IMR-90 (cell line): Measurements from ENCODE around the gene NDUFB10. TPM values are rescaled to one million over a fixed set of nuclear protein-coding genes. Genes with fewer than 3 reads are reported as not detected.

Source experiments
- ATAC-seq: fragments of 200-7000 bp; cut with Tn5 transposase; 2 replicates; pipeline ENCODE4 v1.9.1; 2020; ENCODE audit warnings: low read depth, mild to moderate bottlenecking, moderate library complexity
- BruUV-seq: library from RNA; stranded (reverse); fragments of 400-500 nt; replicated peaks from 2 replicates; lab custom pipeline; 2021; lab: Mats Ljungman, UMichigan
- CTCF ChIA-PET: fragments of 300-600 bp; formaldehyde crosslinking; extraction: SDS; loops from one replicate; lab custom pipeline; 2021; ENCODE audit warnings: antibody characterized with exemption; lab: Yijun Ruan, JAX
- POLR2A ChIA-PET: fragments of 300-600 bp; sonication (Branson Sonifier 250); formaldehyde crosslinking; loops from one replicate; lab custom pipeline; 2022; ENCODE audit warnings: antibody characterized with exemption; ENCODE audit not compliant: unreplicated experiment; lab: Charles Lee
- DNase-seq: peaks from one replicate; pipeline ENCODE4 v3.0.0; 2013
- H2AFZ ChIP-seq: replicated peaks from 2 replicates; pipeline ENCODE3; 2013; ENCODE audit warnings: low read length, mild to moderate bottlenecking; ENCODE audit not compliant: poor library complexity
- H2AK5ac ChIP-seq: 2 replicates; pipeline ENCODE4 v1.6.1; 2013; ENCODE audit warnings: low read depth, low read length, inconsistent platforms
- H2AK9ac ChIP-seq: replicated peaks from 2 replicates; pipeline ENCODE3; 2013; ENCODE audit warnings: mild to moderate bottlenecking, low read depth, low read length, moderate library complexity; ENCODE audit not compliant: poor library complexity
- H2BK120ac ChIP-seq: 2 replicates; pipeline ENCODE4 v1.6.1; 2013; ENCODE audit warnings: low read depth, low read length, inconsistent platforms
- H2BK15ac ChIP-seq: 3 replicates; pipeline ENCODE4 v1.6.1; 2013; ENCODE audit warnings: low read depth, low read length, inconsistent platforms
- H2BK20ac ChIP-seq: 2 replicates; pipeline ENCODE4 v1.6.1; 2013; ENCODE audit warnings: low read depth, mild to moderate bottlenecking, inconsistent platforms, low read length, moderate library complexity
- H2BK5ac ChIP-seq: 2 replicates; pipeline ENCODE4 v1.6.1; 2013; ENCODE audit warnings: mild to moderate bottlenecking, low read depth, low read length, inconsistent platforms; ENCODE audit not compliant: poor library complexity, severe bottlenecking
- H3K14ac ChIP-seq: replicated peaks from 2 replicates; pipeline ENCODE4 v1.6.1; 2013; ENCODE audit warnings: low read depth, low read length, inconsistent platforms
- H3K18ac ChIP-seq: 2 replicates; pipeline ENCODE4 v1.6.1; 2013; ENCODE audit warnings: low read depth, low read length, control low read depth
- H3K23ac ChIP-seq: 2 replicates; pipeline ENCODE4 v1.6.1; 2013; ENCODE audit warnings: low read depth, low read length, inconsistent platforms
- H3K27ac ChIP-seq: 2 replicates; pipeline ENCODE4 v1.5.1; 2013; ENCODE audit warnings: mild to moderate bottlenecking, control low read depth, low read length; ENCODE audit not compliant: insufficient read depth
- H3K27me3 ChIP-seq: 2 replicates; pipeline ENCODE4 v1.6.1; 2013; ENCODE audit warnings: low read length; ENCODE audit not compliant: control insufficient read depth, insufficient read depth
- H3K36me3 ChIP-seq: 2 replicates; pipeline ENCODE4 v1.6.1; 2013; ENCODE audit warnings: low read length, mixed read lengths; ENCODE audit not compliant: control insufficient read depth, insufficient read depth
- H3K4ac ChIP-seq: 2 replicates; pipeline ENCODE4 v1.6.1; 2013; ENCODE audit warnings: low read depth, low read length, inconsistent platforms
- H3K4me1 ChIP-seq: 2 replicates; pipeline ENCODE4 v1.6.1; 2013; ENCODE audit warnings: low read length, mixed read lengths; ENCODE audit not compliant: control insufficient read depth, insufficient read depth
- H3K4me2 ChIP-seq: 2 replicates; pipeline ENCODE4 v1.6.1; 2013; ENCODE audit warnings: low read depth, mild to moderate bottlenecking, control low read depth, low read length, moderate library complexity
- H3K4me3 ChIP-seq: 2 replicates; pipeline ENCODE4 v1.5.1; 2013; ENCODE audit warnings: low read depth, mild to moderate bottlenecking, control low read depth, low read length, moderate library complexity; ENCODE audit not compliant: insufficient read depth
- H3K56ac ChIP-seq: 2 replicates; pipeline ENCODE4 v1.6.1; 2013; ENCODE audit warnings: low read length, inconsistent platforms; ENCODE audit not compliant: insufficient read depth; ENCODE audit errors: extremely low read depth
- H3K79me1 ChIP-seq, 2 experiments: 2 replicates each; pipeline ENCODE4 v1.6.1; 2013; ENCODE audit warnings: low read length in 2 of 2, inconsistent platforms in 1 of 2, low read depth in 1 of 2
- H3K9ac ChIP-seq: 2 replicates; pipeline ENCODE4 v1.6.1; 2013; ENCODE audit warnings: low read depth, low read length, control low read depth
- H3K9me1 ChIP-seq: 2 replicates; pipeline ENCODE4 v1.6.1; 2013; ENCODE audit warnings: low read length, inconsistent platforms; ENCODE audit not compliant: insufficient read depth
- H3K9me3 ChIP-seq: 2 replicates; pipeline ENCODE4 v1.6.1; 2013; ENCODE audit warnings: low read length; ENCODE audit not compliant: control insufficient read depth, insufficient read depth
- H4K20me1 ChIP-seq: 2 replicates; pipeline ENCODE4 v1.6.1; 2013; ENCODE audit warnings: low read length, inconsistent platforms; ENCODE audit not compliant: insufficient read depth
- H4K5ac ChIP-seq: 2 replicates; pipeline ENCODE4 v1.6.1; 2013; ENCODE audit warnings: mild to moderate bottlenecking, low read depth, low read length, control low read depth
- H4K8ac ChIP-seq, 2 experiments: 2 replicates each; pipeline ENCODE4 v1.6.1; 2013; ENCODE audit warnings: low read depth in 2 of 2, low read length in 2 of 2, control low read depth in 1 of 2, inconsistent platforms in 1 of 2
- H4K91ac ChIP-seq: 2 replicates; pipeline ENCODE4 v1.6.1; 2013; ENCODE audit warnings: low read depth, low read length, inconsistent platforms; ENCODE audit not compliant: insufficient read depth
- BHLHE40 ChIP-seq: fragments of 150-350 bp; IDR thresholded peaks from 2 replicates; pipeline ENCODE4 v1.6.1; 2016; ENCODE audit warnings: mild to moderate bottlenecking, low read depth, low read length
- CEBPB ChIP-seq: IDR thresholded peaks from 2 replicates; pipeline ENCODE4 v1.6.1; 2012; ENCODE audit warnings: low read depth, low read length, improper control_type of control experiment
- CHD1 ChIP-seq: IDR thresholded peaks from 2 replicates; pipeline ENCODE4 v1.6.1; 2012; ENCODE audit warnings: low read depth, low read length, improper control_type of control experiment
- FOS ChIP-seq: fragments of 150-350 bp; IDR thresholded peaks from 2 replicates; pipeline ENCODE4 v1.6.1; 2016; ENCODE audit warnings: low read depth, low read length
- MAFK ChIP-seq: IDR thresholded peaks from 2 replicates; pipeline ENCODE4 v1.6.1; 2012; ENCODE audit warnings: low read depth, low read length, improper control_type of control experiment
- MAZ ChIP-seq: IDR thresholded peaks from 2 replicates; pipeline ENCODE4 v1.6.1; 2012; ENCODE audit warnings: low read depth, mild to moderate bottlenecking, low read length, improper control_type of control experiment, moderate library complexity, borderline replicate concordance
- MXI1 ChIP-seq: IDR thresholded peaks from 2 replicates; pipeline ENCODE4 v1.6.1; 2012; ENCODE audit warnings: low read depth, mild to moderate bottlenecking, low read length, moderate library complexity, borderline replicate concordance
- POLR2A ChIP-seq: IDR thresholded peaks from 2 replicates; pipeline ENCODE4 v1.6.1; 2012; ENCODE audit warnings: mild to moderate bottlenecking, low read depth, low read length
- RAD21 ChIP-seq: IDR thresholded peaks from 2 replicates; pipeline ENCODE4 v1.6.1; 2012; ENCODE audit warnings: low read length, improper control_type of control experiment
- RCOR1 ChIP-seq: IDR thresholded peaks from 2 replicates; pipeline ENCODE4 v1.6.1; 2012; ENCODE audit warnings: mild to moderate bottlenecking, low read length, improper control_type of control experiment; ENCODE audit not compliant: insufficient replicate concordance
- RFX5 ChIP-seq: IDR thresholded peaks from 2 replicates; pipeline ENCODE4 v1.8.0; 2012; ENCODE audit warnings: low read depth, mild to moderate bottlenecking, low read length, moderate library complexity
- SMC3 ChIP-seq: fragments of 150-350 bp; IDR thresholded peaks from 2 replicates; pipeline ENCODE4 v1.6.1; 2016; ENCODE audit warnings: low read depth, mild to moderate bottlenecking, antibody characterized with exemption, low read length, moderate library complexity
- WGBS, 2 experiments: methylation state at CpG; one replicate each; pipeline versions ENCODE4 v1.1.5 to v1.1.7; 2013; ENCODE audit warnings: missing lambda C conversion rate in 2 of 2; ENCODE audit not compliant: insufficient read length in 1 of 2; ENCODE audit errors: extremely low coverage in 2 of 2; 5-methylcytosine and 5-hydroxymethylcytosine counted together
- dilution Hi-C: fragments of 300-500 bp; cut with HindIII; formaldehyde crosslinking; loops from one replicate; pipeline ENCODE4 v1.14.3; 2018; ENCODE audit warnings: low sequenced_read_pairs; ENCODE audit not compliant: unreplicated experiment
- in situ Hi-C: fragments of 300-500 bp; cut with MboI; formaldehyde crosslinking; loops from 3 replicates; pipeline ENCODE4 v1.14.3; 2019; ENCODE audit warnings: low sequenced_read_pairs, inconsistent platforms, mixed read lengths
- intact Hi-C: fragments of 100-400 bp; cut with micrococcal nuclease; formaldehyde crosslinking; loops from 2 replicates; pipeline ENCODE4 v1.10.0; 2022
- polyA plus RNA-seq, 3 experiments: library from polyadenylated mRNA; depleted of rRNA; stranded (reverse); fragments of >200 nt; gene quantifications; 2 replicates each; pipeline ENCODE4 v1.2.3, GENCODE V29; 2012; ENCODE audit warnings: low replicate concordance in 1 of 3
- total RNA-seq: library from RNA; depleted of rRNA; stranded (reverse); fragments of >200 nt; gene quantifications from 2 replicates; pipeline ENCODE4 v1.2.3, GENCODE V29; 2012
- TF ChIP-seq, protein P1 (sequence below): conservative IDR thresholded peaks from 2 replicates; pipeline ENCODE4 v1.5.1; 2012; ENCODE audit warnings: mild to moderate bottlenecking, low read depth, low read length, improper control_type of control experiment
- TF ChIP-seq, protein P2 (sequence below): fragments of 150-350 bp; IDR thresholded peaks from 2 replicates; pipeline ENCODE4 v1.6.1; 2017; ENCODE audit warnings: mild to moderate bottlenecking, antibody characterized with exemption, low read length, low read depth

Gene NDUFB10
- total and polyA plus RNA-seq, 2 of the 4 experiments (the other 2 are of a cell fraction), result 189 to 220 TPM

DNA sequence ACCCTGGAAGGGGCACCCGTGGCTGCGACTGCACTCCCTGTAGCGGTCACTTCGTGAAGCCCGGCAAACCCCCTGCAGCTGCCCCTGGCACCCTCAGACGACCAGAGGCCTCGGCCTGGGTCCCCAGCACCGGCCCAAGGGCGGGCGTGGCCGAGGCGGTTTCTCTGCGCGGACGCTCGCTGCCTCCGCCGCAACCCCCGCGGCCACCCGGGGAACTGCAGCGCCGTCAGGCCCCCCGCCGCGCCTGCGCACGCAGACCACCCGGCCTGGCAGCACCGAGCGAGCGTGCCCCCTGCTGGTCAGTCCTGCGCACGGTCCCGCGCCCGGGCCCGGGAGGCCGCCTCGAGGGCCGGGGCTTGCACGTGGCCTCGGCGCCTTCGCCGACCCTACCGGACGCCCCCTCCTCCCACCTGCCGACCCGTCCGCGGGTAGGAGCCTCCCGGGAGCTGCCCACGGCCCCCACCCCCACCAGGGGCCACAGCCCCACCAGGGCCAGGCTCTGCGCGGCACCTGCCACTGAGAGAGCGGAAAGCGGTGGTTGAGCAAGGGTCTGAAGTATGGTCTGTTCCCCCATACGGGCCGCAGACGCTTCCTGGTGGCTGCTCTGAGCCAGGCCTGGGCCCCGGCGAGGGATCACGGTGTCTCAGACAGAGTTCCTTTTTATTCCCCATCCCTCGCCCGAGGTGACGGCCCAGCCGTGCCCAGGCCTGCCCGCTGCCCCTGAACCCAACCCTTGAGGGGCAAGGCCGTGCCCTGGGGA, 29.6 kb upstream of the NDUFB10 start:
- H3K27me3 ChIP-seq, result peaks cover 5% of the 10 kb centered on the region; the same call in 1 of the 2 replicates
- ATAC-seq (peak; percentile 99), DNase-seq (peak; percentile 72)
- no peak overlapping the region for H2BK120ac ChIP-seq
- CTCF ChIA-PET, result interaction anchor here (0.6 to 1.5 kb wide), 4 partner anchors 14 to 103 kb away, joined by 3 to 6 read pairs (median 4); partner anchors contain the start of genes FAHD1 and HAGH
- intact Hi-C loops, result loop anchor here (1.0 kb wide), 2 partner anchors 66 to 117 kb away; no protein-coding TSS in a partner anchor
- no peak overlapping the region; the same call in 1 of the 2 replicates for H4K91ac ChIP-seq
- no peak overlapping the region for H2BK20ac ChIP-seq
- no peaks in the 10 kb centered on the region for H3K4me1 ChIP-seq
- H2AFZ ChIP-seq, result peak overlapping the region; percentile 97
- no peak overlapping the region for H3K23ac ChIP-seq
- peak overlapping the region; percentile 69; the same call in 1 of the 2 replicates for H4K5ac ChIP-seq
- peak overlapping the region; percentile 48 for H3K4me2 ChIP-seq
- POLR2A ChIA-PET, result no interaction called here
- no peak overlapping the region for H2AK5ac ChIP-seq
- no peak overlapping the region; the same call in 1 of the 2 replicates for H3K18ac ChIP-seq
- H3K79me1 ChIP-seq, result no peaks in the 10 kb centered on the region
- peak overlapping the region; percentile 46 for H3K9ac ChIP-seq
- H3K27ac ChIP-seq, result peak overlapping the region; percentile 38; the same call in 1 of the 2 replicates
- H3K56ac ChIP-seq, result no peak overlapping the region
- H3K9me1 ChIP-seq, result no peaks in the 10 kb centered on the region
- no peaks in the 10 kb centered on the region for H3K36me3 ChIP-seq
- 3% methylated on average over 28 of the region's 70 CpGs; no CpG with 5 or more reads in 1 of the 2 experiments for WGBS, 2 experiments
- H3K4me3 ChIP-seq, result peak overlapping the region; percentile 56
- dilution Hi-C loops, result no loop called here
- H3K4ac ChIP-seq, result 0 out of 2 replicates have a peak overlapping the region, but pooled peaks have one; percentile 64
- no peak overlapping the region for H2BK5ac ChIP-seq
- BruUV-seq, result no TSS peak
- no peaks in the 10 kb centered on the region for H4K20me1 ChIP-seq
- H3K14ac ChIP-seq, result no peak overlapping the region
- in situ Hi-C loops, result loop anchor here (5.0 kb wide), 1 partner anchor 67 kb away; no protein-coding TSS in a partner anchor
- no peaks in the 10 kb centered on the region for H3K9me3 ChIP-seq
- peak overlapping the region; percentile 93 for H2AK9ac ChIP-seq
- H2BK15ac ChIP-seq, result no peak overlapping the region
- H4K8ac ChIP-seq, result peak overlapping the region; percentile 74 to 83; a peak in 3 of 4 replicates
- TF ChIP-seq BHLHE40, result peak; percentile 44; the same call in 1 of the 2 replicates
- TF ChIP-seq POLR2A, result no peak
- peak; percentile 90 for TF ChIP-seq RAD21
- TF ChIP-seq, protein P1, sequence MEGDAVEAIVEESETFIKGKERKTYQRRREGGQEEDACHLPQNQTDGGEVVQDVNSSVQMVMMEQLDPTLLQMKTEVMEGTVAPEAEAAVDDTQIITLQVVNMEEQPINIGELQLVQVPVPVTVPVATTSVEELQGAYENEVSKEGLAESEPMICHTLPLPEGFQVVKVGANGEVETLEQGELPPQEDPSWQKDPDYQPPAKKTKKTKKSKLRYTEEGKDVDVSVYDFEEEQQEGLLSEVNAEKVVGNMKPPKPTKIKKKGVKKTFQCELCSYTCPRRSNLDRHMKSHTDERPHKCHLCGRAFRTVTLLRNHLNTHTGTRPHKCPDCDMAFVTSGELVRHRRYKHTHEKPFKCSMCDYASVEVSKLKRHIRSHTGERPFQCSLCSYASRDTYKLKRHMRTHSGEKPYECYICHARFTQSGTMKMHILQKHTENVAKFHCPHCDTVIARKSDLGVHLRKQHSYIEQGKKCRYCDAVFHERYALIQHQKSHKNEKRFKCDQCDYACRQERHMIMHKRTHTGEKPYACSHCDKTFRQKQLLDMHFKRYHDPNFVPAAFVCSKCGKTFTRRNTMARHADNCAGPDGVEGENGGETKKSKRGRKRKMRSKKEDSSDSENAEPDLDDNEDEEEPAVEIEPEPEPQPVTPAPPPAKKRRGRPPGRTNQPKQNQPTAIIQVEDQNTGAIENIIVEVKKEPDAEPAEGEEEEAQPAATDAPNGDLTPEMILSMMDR, result peak; percentile 99
- TF ChIP-seq RCOR1, result no peak
- no peak for TF ChIP-seq CHD1
- peak; percentile 65; the same call in 1 of the 2 replicates for TF ChIP-seq MAZ
- TF ChIP-seq FOS, result no peak
- TF ChIP-seq CEBPB, result no peak
- TF ChIP-seq, protein P2, sequence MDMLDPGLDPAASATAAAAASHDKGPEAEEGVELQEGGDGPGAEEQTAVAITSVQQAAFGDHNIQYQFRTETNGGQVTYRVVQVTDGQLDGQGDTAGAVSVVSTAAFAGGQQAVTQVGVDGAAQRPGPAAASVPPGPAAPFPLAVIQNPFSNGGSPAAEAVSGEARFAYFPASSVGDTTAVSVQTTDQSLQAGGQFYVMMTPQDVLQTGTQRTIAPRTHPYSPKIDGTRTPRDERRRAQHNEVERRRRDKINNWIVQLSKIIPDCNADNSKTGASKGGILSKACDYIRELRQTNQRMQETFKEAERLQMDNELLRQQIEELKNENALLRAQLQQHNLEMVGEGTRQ, result peak; percentile 3; the same call in 1 of the 2 replicates
- no peak for TF ChIP-seq MAFK
- TF ChIP-seq SMC3, result peak; percentile 91
- TF ChIP-seq RFX5, result no peak
- peak; percentile 35; the same call in 1 of the 2 replicates for TF ChIP-seq MXI1
